ENCODE measurements around the gene ETFA.

The ETFA gene

GRCh38 chr15:76293361-76293760 is 17.9 kb downstream of the ETFA start:
- TF ChIP-seq CTCF (IDR thresholded peaks at IDR 0.05; ENCODE audit: low read depth, low read length, missing control alignments): no peak
- no peak overlapping the region for H3K4me3 ChIP-seq (replicated peaks; ENCODE audit: low read depth, low read length)
- DNase-seq (ENCODE audit: extremely low read depth, low read depth): no peak

DNA sequence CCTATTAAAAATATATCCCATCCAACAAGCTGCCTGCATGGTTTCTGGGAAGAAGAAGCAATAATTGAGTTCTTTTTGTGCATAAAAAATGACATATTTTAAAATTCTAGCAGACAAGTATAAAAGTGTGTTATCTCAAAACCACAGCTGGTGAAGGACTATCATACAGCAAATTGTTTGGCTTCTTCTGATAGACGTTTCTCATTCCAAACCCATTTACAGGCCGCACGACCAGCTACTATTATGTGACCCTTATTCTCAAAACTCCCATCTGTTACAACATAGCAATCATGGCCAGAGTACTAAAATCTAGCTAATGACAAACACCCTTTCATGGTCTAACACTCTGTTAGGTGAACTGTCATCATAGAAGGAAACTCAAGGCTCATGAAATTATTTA is 21.7 kb downstream of the ETFA start:
- no peak for TF ChIP-seq CTCF (IDR thresholded peaks at IDR 0.05; ENCODE audit: low read depth, low read length, missing control alignments)
- H3K4me3 ChIP-seq (replicated peaks; ENCODE audit: low read depth, low read length): no peak overlapping the region
- no peak for DNase-seq (ENCODE audit: extremely low read depth, low read depth)

- DNase-seq (ENCODE audit: extremely low read depth, low read depth): no peak
- no peak for TF ChIP-seq CTCF (IDR thresholded peaks at IDR 0.05; ENCODE audit: low read depth, low read length, missing control alignments)
- H3K4me3 ChIP-seq (replicated peaks; ENCODE audit: low read depth, low read length): no peak overlapping the region
These were observed 24.9 kb downstream of the ETFA start for GRCh38 chr15:76286271-76286879.

GRCh38 chr15:76285241-76285825 is 25.9 kb downstream of the ETFA start:
- no peak overlapping the region for H3K4me3 ChIP-seq (replicated peaks; ENCODE audit: low read depth, low read length)
- TF ChIP-seq CTCF (IDR thresholded peaks at IDR 0.05; ENCODE audit: low read depth, low read length, missing control alignments): peak; percentile 49
- DNase-seq (ENCODE audit: extremely low read depth, low read depth): no peak

DNA sequence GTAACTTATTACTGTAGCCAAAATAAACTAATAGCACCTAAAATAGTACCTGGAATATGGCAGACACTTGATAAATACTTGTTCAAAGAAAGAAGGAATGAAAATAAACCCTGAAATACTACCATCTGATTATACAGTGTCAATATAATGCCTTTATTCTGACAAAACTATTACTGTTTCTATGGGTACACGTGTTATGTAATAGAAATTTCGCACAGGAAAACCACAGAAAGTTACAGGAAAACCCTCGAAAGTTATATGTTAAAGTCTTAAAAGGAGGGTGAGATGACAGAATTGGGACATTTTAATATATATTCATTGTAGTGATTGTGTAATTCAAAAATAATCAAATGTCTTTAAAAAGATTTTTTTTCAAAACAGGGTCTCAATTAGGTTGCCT is 28.8 kb downstream of the ETFA start:
- TF ChIP-seq CTCF (IDR thresholded peaks at IDR 0.05; ENCODE audit: low read depth, low read length, missing control alignments): no peak
- no peak for DNase-seq (ENCODE audit: extremely low read depth, low read depth)

DNA sequence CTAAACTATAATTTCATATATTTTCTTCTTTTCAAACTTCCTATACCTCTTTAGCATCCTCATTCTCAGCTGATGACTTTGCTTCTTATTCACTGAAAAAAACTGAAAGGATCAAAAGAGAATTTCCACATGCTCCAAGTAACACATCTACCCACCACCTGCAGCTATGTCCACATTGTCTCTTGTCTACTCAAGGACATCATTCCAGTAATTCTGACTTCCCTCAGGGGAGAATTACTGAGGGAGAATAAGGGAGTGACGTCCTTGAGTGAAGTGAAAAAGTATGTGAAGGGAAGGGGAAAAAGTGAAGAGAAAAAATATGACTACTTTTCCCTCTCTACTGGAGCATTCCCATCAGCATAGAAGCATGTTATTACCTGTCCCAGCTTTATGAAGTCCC is 32.6 kb downstream of the ETFA start:
- DNase-seq (ENCODE audit: extremely low read depth, low read depth): no peak
- TF ChIP-seq CTCF (IDR thresholded peaks at IDR 0.05; ENCODE audit: low read depth, low read length, missing control alignments): no peak
- H3K4me3 ChIP-seq (replicated peaks; ENCODE audit: low read depth, low read length): no peak overlapping the region

More for the DNA sequence above, 28.8 kb downstream of the ETFA start:
- H3K4me3 ChIP-seq (replicated peaks; ENCODE audit: low read depth, low read length): no peak overlapping the region

DNA sequence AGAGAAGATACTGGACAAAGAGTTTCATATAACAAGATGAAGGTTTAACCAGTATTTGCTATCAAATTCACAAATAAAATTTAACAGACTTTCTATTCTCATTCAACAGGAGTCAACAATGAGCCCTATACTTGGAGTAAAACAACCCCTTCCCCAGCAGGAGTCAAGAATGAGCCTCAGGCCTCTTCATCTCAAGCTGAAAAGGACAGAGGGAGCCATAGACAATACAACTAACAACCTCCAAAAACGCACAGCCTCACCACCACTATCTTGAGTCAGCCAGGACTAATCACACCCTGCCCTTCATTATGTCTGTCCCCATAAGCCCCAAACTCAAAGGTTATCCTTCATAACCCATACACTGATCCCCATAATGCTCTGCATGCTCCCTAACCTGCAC is 36.4 kb downstream of the ETFA start:
- no peak overlapping the region for H3K4me3 ChIP-seq (replicated peaks; ENCODE audit: low read depth, low read length)
- no peak for TF ChIP-seq CTCF (IDR thresholded peaks at IDR 0.05; ENCODE audit: low read depth, low read length, missing control alignments)
- no peak for DNase-seq (ENCODE audit: extremely low read depth, low read depth)

Data from HFF-Myc (cell line).